ENCODE measurements around the gene FBXL4.

FBXL4 gene

GRCh38 chr6:98836962-98837944 lies 110.5 kb downstream of the FBXL4 start:
- DNase-seq = no peak

- DNase-seq = no peak
These were observed 111.5 kb downstream of the FBXL4 start for GRCh38 chr6:98836025-98836961.

GRCh38 chr6:98835149-98836024 lies 112.4 kb downstream of the FBXL4 start:
- no peak for DNase-seq

- peak in 4 of 5 donors; percentile 41 to 72 (median 50) for DNase-seq
These were observed 113.4 kb downstream of the FBXL4 start, which contains the start of gene POU3F2 for GRCh38 chr6:98834060-98835031. Gene POU3F2, plus strand, starts transcription at chr6:98834574. Its CDS starts 300 bp downstream, at chr6:98834874.

GRCh38 chr6:98833307-98834059 lies 114.3 kb downstream of the FBXL4 start:
- no peak for DNase-seq

GRCh38 chr6:98833057-98833306 lies 114.8 kb downstream of the FBXL4 start:
- DNase-seq = peak in 1 of 5 donors; percentile 35

GRCh38 chr6:98832284-98833056 lies 115.3 kb downstream of the FBXL4 start:
- DNase-seq = no peak

GRCh38 chr6:98831959-98832283 lies 115.8 kb downstream of the FBXL4 start:
- no peak for DNase-seq

- DNase-seq = no peak
These were observed 116.4 kb downstream of the FBXL4 start for GRCh38 chr6:98831057-98831958.

GRCh38 chr6:98830146-98830545 lies 117.6 kb downstream of the FBXL4 start:
- DNase-seq = no peak

GRCh38 chr6:98828941-98829411 lies 118.8 kb downstream of the FBXL4 start:
- DNase-seq = no peak

- no peak for DNase-seq
These were observed 119.4 kb downstream of the FBXL4 start for GRCh38 chr6:98828211-98828788.

- DNase-seq = no peak
These were observed 120.2 kb downstream of the FBXL4 start for GRCh38 chr6:98827295-98828159.

- no peak for DNase-seq
These were observed 122.0 kb downstream of the FBXL4 start for GRCh38 chr6:98825600-98826230.

GRCh38 chr6:98824902-98825599 lies 122.7 kb downstream of the FBXL4 start:
- DNase-seq = no peak
